HG03108 (cell line): Measurements from ENCODE around the gene ABI1.
"Not testable (repeated sequence)": the region's sequence is repeated elsewhere in the genome, so short reads cannot be mapped to it uniquely, and the experiment has no call there.

Source experiments
- ATAC-seq: cut with Tn5 transposase; IDR thresholded peaks from one replicate; pipeline ENCODE4 v1.9.1; 2021; ENCODE audit warnings: moderate library complexity; ENCODE audit not compliant: unreplicated experiment

The ABI1 gene

GRCh38 chr10:26805567-26806245, 55.1 kb downstream of the ABI1 start:
- ATAC-seq = no peak

- ATAC-seq = no peak
Observed at GRCh38 chr10:26804418-26805393, 56.1 kb downstream of the ABI1 start.

- no peak for ATAC-seq
Observed at GRCh38 chr10:26803849-26804248, 56.9 kb downstream of the ABI1 start.

GRCh38 chr10:26802527-26802926, 58.2 kb downstream of the ABI1 start:
- ATAC-seq = no peak

- no peak for ATAC-seq
Observed at GRCh38 chr10:26801831-26802230, 58.9 kb downstream of the ABI1 start.

- ATAC-seq = no peak
Observed at GRCh38 chr10:26801274-26801673, 59.5 kb downstream of the ABI1 start.

- no peak for ATAC-seq
Observed at GRCh38 chr10:26800468-26800867, 60.3 kb downstream of the ABI1 start.

GRCh38 chr10:26799342-26799741, 61.4 kb downstream of the ABI1 start:
- no peak for ATAC-seq

- ATAC-seq = no peak
Observed at GRCh38 chr10:26798298-26798697, 62.5 kb downstream of the ABI1 start.

- ATAC-seq = no peak
Observed at GRCh38 chr10:26797340-26797739, 63.4 kb downstream of the ABI1 start.

- no peak for ATAC-seq
Observed at GRCh38 chr10:26792758-26793495, 67.8 kb downstream of the ABI1 start.

GRCh38 chr10:26790221-26790995, 70.3 kb downstream of the ABI1 start:
- no peak for ATAC-seq

GRCh38 chr10:26789779-26790178, 71.0 kb downstream of the ABI1 start:
- not testable (repeated sequence) for ATAC-seq

GRCh38 chr10:26787362-26787761, 73.4 kb downstream of the ABI1 start:
- ATAC-seq = no peak

- peak; percentile 12 for ATAC-seq
Observed at GRCh38 chr10:26781797-26782196, 79.0 kb downstream of the ABI1 start.

- peak; percentile 68 for ATAC-seq
Observed at GRCh38 chr10:26780793-26781601, 79.8 kb downstream of the ABI1 start.

GRCh38 chr10:26780106-26780792, 80.5 kb downstream of the ABI1 start:
- ATAC-seq = no peak

GRCh38 chr10:26779176-26779860, 81.4 kb downstream of the ABI1 start:
- no peak for ATAC-seq

GRCh38 chr10:26777686-26778085, 83.1 kb downstream of the ABI1 start:
- no peak for ATAC-seq
